T-helper 2 cell treated with Interferon-gamma antibody and Interleukin-4, amounts not matched to agents 100 ng/mL and 5 ng/mL, for 36 hours (primary cell): ENCODE data around the gene AARS1. TPM values are rescaled to one million over a fixed set of nuclear protein-coding genes. Genes with fewer than 3 reads are reported as not detected.
"Not testable (repeated sequence)": the region's sequence is repeated elsewhere in the genome, so short reads cannot be mapped to it uniquely, and the experiment has no call there.

ENCODE experiments used
- intact Hi-C: fragments of 100-400 bp; cut with micrococcal nuclease; formaldehyde crosslinking; loops from one replicate; pipeline ENCODE4 v1.15.1; 2023
- total RNA-seq: library from RNA; stranded (reverse); gene quantifications from 2 replicates; pipeline ENCODE4 v1.2.3, GENCODE V29; 2022

Gene AARS1
- total RNA-seq, result 80.5 and 82.8 TPM in 2 replicates

DNA sequence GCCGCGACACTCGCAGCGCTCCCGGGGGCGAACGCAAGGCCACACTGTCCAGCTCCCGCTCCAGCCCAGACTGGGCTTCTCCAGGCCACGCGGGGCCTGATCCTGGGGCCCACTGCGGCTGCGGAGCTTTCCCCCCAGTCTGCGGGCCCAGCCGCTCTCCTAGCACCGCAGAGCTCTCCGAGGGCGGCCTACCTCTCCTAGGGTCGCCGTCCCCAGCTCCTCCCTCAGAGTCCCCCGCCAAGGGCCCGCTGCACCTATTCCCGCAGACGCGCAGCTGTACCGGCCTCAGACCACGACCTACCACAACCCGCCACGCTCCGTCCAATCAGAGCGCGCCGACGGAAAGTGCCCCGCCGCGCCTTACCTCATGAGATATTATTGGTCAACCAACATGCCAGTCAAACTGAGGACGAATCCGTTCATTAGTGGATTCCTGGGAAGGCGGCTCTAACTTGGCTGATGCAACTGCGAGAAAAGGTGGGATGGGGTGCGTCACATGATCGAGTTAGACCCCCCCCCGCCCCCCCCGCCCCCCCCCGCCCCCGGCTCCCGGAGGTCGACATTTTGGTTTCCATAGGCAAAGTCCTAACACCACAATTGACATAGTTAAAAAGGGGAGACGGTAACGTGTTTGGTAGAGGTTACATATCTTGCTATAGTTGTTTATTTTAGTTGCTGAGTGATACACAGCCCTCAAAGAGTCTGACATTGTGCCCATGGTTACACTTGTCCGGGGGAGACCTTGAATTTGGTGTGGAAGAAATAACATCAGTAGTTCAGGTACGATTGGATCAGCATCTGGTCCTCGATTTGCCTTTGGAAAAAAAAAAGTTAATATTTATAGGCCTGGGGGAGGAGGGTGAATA lies at the start of gene AARS1:
Gene AARS1, minus strand, starts transcription at position 278 of the 866 bp plus-strand sequence. CDS start 6,743 bp downstream, outside the sequence.
- intact Hi-C loops, result loop anchor here (1.0 to 10.0 kb wide), 4 partner anchors 37 to 233 kb away; partner anchors contain the start of genes COG4, PDPR and SF3B3

DNA sequence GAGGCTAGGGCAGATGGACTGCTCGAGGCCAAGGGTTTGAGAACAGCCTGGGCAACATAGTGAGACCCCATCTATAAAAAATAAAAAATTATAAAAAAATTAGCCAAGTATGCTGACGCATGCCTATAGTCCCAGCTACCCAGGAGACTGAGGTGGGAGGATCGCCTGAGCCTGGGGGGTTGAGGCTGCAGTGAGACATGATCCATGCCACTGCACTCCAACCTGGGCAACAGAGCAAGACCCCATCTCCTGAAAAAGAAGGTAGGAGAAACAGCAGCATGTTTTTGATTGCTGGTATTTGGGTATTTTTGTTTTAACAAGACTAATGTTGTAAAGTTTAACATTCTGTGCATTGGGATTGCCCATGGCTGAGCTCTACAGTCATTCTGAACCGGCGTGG lies 48.5 kb upstream of the AARS1 start:
- intact Hi-C loops, result no loop called here

DNA sequence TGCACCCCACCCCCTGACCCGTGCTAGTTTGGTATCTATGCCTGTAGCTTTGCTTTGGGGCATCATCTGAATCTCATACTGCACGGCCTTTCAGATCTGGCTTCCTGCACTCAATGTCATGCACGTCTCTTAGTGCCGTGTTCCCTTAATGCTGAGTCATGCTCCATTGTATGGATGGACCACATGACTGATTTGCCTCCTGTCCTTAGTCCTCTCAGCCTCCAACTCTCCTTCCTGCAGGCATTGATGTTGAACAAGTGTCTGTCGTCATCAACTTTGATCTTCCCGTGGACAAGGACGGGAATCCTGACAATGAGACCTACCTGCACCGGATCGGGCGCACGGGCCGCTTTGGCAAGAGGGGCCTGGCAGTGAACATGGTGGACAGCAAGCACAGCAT lies 43.4 kb upstream of the AARS1 start:
- intact Hi-C loops, result not testable (repeated sequence)

DNA sequence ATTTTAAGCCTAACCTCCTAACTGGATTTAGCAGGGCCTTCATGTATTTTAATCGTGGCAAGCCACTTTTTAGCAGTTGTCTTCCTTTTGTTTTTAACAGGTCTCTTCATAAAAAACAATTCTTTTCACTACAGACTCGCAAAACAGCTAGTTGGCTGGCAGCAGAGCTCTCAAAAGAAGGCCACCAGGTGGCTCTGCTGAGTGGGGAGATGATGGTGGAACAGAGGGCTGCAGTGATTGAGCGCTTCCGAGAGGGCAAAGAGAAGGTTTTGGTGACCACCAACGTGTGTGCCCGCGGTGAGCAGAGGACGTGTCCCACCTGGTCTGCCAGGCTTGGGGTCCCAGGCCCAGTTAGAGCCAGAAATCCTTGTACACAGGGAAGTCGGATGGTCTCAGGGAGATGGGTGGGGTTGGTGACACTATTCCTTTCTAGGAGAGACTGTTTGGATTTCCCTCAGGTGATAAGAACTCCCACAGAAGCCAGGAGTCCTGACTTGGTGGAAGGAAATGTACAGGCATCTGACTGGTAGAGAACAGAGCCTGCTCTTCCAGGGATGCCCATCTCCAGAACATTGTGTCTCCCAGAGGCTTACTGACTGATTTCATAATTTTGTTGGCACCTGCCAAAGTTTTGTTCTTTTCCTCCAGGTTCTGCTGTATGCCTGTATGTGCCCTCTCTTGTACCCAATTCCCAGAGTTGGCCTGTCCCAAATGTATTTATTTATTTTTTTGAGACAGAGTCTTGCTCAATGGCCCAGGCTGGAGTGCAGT lies 42.5 kb upstream of the AARS1 start:
- intact Hi-C loops, result loop anchor here (1.0 kb wide), 1 partner anchor 322 kb away; no protein-coding TSS in a partner anchor

DNA sequence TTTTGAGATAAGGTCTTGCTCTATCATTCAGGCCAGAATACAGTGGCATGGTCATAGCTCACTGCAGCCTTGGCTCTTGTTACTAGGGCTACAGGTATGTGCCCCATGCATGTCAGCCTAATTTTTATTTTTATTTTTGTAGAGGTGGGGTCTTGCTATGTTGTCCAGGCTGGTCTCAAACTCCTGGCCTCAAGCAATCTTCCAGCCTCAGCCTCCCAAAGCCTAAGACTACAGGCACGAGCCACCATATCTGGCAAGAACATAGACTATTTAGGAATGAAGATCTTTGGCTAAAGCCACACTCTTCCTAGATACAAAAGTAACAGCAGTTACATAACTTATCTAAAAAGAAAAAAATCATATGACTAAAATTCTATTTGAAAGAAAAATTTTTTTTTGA lies 41.8 kb upstream of the AARS1 start:
- intact Hi-C loops, result loop anchor here (1.0 kb wide), 1 partner anchor 322 kb away; no protein-coding TSS in a partner anchor

DNA sequence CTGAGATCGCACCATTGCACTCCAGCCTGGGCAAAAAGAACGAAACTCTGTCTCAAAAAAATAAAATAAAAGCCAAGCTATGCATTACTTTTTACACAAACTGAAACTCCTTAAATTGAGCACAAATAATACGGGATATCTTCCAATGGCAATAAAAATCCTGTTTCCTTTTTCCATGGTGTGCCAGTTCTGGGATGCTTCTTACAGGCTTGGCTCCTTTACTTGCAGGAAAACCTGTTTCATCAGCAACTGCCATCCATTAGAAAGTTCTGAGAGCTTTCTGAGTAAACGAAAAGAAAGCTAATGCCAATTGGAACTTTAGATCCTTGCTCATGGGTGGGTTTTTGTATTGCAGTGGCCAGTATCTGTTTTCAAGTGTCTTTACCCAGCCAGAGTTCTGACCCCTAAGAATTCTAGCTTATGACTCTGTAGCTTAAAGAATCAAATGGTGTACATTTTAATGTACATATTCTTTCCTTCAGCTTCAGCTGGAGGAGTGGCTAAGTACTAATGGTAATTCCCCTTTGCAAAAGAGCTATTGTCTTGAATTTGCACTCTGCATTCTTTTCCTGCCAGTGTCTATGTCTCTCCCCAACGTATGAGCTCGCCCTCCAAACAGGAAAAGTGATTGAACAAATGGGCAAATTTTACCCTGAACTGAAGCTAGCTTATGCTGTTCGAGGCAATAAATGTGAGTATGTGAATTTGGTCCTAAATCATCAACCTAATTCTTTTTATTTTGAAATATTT lies 35.9 kb upstream of the AARS1 start:
- intact Hi-C loops, result no loop called here

DNA sequence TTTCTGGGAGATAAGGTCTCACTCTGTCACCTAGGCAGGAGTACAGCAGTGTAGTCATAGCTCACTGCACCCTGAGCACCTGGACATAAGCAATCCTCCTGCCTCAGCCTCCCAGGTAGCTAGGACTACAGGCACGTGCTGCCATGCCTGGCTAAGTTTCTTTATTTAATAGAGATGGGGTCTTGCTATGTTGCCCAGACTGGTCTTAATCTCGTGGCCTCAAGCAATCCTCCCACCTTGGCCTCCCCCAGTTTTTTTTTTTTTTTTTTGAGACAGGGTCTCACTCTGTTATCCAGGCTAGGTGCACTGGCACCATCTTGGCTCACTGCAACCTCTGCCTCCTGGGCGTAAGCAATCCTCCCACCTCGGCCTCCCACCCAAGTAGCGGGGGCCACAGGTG lies 30.8 kb upstream of the AARS1 start:
- intact Hi-C loops, result no loop called here

DNA sequence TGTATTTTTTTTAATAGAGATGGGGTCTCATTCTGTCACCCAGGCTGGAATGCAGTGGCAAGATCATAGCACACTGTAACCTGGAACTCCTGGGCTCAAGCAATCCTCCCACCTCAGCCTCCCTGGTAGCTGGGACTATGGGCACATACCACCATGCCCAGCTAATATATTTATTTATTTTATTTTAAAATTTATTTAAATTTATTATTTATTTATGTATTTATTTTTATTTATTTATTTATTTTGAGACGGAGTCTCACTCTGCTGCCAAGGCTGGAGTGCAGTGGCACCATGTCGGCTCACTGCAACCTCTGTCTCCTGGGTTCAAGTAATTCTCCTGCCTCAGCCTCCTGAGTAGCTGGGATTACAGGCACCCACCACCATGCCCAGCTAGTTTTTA lies 18.4 kb upstream of the AARS1 start:
- intact Hi-C loops, result not testable (repeated sequence)

DNA sequence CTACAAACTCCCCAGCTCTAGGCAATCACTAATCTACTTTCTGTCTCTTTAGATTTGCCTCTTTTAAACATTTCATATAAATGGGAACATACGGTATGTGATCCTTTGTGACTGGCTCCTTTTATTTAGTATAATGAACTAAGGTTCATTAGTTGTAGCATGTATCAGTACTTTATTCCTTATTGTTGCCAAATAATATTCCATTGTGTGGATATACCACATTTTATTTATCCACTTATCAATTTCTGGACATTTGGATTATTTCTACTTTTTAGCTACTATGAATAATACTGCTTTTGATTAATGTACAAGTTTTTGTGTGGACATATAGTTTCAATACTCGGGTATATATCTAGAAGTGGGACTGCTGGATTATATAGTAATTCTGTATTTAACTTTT lies 17.6 kb upstream of the AARS1 start:
- intact Hi-C loops, result no loop called here

DNA sequence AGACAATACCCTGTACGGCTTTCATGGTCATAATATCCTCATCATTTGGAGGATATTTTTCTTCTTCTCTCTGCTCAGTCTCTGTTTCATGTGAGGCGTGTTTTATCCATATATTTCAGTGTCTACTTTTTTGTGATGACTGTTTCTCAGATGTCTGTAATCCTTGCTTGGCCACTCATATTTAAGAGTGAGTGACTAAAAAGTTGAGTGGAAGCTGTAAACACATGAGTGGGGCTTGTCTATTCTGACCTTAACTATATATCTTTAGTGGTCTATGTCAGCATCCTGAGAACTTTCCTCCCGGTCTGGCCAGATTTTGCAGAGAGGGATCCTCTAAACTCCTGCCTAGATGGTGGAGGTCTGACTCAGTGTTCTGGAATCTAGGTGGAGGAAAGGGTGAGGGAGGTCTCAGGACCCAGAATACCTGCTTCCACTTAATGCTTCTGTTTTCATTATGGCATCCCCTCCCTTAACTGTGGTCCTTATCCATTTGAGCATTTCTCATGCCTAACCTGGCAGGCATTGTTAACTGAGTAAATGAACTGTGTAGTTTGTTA lies 15.7 kb upstream of the AARS1 start:
- intact Hi-C loops, result no loop called here

DNA sequence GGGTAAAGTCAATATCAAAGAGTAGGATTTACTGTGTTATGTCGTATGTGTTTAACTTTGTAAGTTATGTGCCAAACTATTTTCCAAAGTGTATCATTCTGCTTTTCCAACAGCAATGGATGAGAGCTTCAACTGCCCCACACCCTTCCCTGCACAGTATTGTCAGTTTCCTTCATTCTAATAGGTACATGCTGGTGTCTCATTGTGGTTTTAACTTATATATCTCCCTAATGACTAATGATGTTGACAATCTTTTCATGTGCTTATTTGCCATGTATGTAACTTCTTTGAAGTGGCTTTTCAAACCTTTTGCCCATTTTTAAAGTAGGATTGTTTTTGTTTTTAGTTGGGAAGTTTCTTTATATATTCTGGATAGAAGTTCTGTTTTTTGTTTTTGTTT lies 13.4 kb upstream of the AARS1 start:
- intact Hi-C loops, result no loop called here

DNA sequence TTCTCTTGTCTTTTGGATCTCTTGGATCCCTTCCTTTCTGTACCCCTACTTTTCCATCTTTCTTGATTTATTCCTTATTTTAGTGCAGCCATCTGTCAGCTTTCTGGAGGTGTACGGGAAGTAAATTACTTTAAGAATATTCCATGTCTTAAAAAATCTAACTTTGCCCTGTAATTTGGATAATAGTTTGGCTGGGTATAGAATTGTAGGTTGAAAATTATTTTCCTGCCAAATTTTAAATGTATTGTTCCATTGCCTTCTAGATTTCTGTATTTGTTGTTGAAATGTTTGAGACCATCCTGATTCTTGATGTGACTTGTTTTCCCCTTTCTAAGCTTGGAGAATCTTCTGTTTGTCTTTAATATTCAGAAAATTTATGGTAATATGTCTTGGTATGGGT lies 11.8 kb upstream of the AARS1 start:
- intact Hi-C loops, result no loop called here

DNA sequence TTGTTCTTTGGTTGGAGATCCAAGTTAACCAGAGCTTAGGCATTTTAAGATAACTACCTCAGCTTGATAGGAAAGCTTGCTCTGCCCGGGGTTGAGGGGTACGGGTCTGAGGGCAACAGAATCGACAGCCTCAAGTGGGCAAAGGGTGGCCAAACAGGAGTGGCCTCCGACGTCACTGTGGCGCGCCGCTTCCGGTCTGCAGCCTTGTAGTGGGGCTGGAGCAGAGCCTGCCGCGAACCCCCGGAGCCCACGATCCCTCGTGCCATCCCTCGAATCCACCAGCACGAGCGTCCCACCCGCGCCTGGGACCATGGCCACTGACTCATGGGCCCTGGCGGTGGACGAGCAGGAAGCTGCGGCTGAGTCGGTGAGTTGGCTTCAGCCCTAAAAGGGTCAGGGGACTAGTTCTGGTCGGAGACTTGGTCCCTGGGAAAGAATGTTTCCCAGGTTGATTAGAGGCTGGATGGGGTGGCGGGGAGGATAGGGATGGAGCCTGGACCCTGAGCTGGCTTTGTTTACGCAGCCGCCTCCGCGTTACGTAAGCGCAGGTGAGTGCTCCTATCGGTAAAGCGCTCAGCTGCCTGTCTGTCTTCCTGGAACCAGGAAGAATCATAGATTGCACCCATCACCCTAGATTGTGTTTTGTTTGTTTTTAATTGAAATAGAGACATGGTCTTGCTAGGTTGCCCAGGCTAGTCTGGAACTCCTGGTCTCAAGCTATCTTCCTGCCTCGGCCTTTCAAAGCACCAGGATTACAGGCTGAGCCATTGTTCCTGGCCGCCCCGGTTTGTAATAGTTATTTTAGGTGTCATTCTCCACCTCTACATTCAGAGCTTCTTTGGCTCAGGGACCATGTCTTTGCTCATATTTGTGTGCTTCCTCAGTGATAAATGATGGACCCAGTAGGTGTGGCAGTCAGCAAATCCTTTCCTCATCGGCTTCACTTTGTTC lies 10.0 kb upstream of the AARS1 start, which contains the start of gene DDX19B:
Gene DDX19B, plus strand, starts transcription at position 199 of the 951 bp plus-strand sequence. Its CDS starts 112 bp downstream, at position 311.
- intact Hi-C loops, result loop anchor here (1.0 to 10.0 kb wide), 2 partner anchors 47 to 184 kb away; partner anchors contain the start of genes DDX19A and PDPR

DNA sequence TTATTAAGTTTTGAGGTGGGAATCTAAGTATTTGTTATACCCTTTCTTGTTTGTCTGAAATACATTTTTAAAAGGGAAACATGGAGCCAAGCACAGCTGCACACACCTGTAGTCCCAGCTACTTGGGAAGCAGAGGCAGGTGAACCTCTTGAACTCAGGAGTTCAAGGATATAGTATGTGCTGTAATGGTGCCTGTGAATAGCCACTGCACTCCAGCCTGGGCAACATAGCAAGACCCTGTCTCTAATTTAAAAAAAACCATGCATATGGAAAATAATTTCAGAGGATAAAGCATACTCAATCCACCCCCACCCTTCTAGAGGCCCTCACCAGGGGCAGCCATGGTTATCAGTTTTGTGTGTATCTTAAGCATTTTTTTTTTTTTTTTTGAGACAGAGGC lies 6.3 kb upstream of the AARS1 start:
- intact Hi-C loops, result loop anchor here (10.0 kb wide), 1 partner anchor 181 kb away; the partner anchor contains the start of gene PDPR

DNA sequence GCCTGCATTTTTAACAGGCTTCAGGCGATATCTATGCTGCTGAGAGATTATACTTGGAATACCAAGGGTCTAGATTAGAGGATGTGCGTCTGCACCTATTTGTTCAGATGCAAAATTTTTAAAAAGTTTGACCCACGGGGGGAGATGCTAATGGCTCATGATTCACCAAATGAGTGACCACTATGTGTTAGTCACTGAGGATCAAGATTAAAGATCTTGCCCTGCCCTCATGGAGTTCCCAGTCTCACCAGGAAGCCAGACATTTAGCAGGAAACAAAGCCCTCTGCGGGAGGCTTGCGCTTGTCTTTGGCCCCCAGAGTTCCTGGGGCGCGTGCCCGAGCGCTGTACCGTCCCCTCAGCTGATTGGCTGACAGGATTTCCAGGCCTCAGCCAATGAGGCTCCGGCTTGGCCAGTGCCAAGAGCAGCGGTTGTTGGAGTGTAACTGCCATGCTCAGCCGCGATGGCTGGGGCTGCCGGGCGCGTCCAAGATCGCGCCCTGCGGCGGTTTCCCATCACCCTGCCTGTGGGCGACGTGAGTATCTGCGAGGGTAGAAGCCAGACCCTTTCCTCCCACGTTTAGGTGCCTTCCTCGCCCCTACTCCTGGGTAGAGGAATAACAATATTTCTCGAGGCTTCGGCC lies 5.2 kb upstream of the AARS1 start:
- intact Hi-C loops, result loop anchor here (10.0 kb wide), 1 partner anchor 180 kb away; the partner anchor contains the start of gene PDPR

DNA sequence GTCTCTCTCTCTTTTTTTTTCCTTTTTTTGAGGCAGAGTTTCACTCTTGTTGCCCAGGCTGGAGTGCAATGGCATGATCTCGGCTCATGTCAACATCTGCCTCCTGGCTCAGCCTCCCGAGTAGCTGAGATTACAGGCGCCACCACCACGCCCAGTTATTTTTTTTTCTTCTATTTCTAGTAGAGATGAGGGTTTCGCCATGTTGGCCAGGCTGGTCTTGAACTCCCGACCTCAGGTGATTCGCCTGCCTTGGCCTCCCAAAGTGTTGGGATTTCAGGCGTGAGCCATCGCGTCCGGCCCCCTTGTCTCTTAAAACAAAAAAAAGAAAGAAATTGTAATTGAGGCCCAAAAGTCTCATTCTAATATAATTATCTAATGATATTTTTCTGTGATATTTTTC lies 2.8 kb upstream of the AARS1 start:
- intact Hi-C loops, result loop anchor here (10.0 kb wide), 1 partner anchor 177 kb away; the partner anchor contains the start of gene PDPR

DNA sequence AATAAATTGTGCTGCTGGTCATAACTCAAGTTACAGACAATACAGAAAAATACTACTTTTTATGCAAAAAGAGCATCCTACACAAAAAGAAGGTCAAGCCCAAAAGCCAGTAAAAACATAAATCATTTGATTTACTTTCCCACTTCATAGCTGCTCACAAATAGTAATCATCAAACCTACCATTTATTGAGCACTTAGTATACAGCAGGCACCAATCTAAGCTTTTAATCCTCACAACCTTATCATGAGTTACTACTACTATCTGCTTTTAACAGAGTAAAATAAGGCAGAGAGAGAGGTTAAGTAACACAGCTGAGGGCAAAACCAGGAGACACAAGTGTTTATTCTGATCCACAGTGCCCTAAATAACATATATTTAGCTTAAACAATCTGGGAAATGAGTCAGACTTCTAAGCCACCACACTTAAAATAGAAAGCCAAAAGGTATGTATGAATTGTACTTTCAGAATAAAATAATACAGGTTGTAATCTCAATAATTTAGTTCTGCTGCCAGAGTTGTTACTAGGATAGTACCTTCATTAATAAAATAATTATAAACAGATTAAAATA lies 1.7 kb upstream of the AARS1 start:
- intact Hi-C loops, result loop anchor here (10.0 kb wide), 1 partner anchor 176 kb away; the partner anchor contains the start of gene PDPR

DNA sequence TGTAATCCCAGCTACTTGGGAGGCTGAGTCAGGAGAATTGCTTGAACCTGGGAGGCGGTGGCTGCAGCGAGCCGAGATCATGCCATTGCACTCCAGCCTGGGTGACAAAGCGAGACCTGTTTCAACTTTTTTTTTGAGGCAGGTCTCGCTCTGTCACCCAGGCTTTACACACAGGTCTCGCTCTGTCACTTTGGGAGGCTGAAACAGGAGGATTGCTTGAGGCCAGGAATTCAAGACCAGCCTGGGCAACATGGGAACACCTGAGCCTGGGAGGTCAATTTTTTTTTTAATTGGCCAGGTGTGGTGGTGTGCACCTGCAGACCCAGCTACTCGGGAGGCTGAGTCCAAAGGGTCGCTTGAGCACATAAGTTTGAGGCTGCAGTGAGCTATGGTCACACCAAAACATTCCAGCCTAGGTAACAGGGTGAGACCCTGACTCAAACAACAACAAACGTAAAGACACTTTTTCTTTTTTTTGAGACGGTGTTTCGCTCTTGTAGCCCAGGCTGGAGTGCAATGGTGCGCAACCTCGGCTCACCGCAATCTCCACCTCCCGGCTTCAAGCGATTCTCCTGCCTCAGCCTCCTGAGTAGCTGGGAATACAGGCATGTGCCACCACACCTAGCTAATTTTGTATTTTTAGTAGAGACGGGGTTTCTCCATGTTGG lies 1.9 kb downstream of the AARS1 start:
- intact Hi-C loops, result loop anchor here (5.0 kb wide), 1 partner anchor 235 kb away; the partner anchor contains the start of genes COG4 and SF3B3
